Measurements from ENCODE around the gene CXCR2.
"Not testable (repeated sequence)": the region's sequence is repeated elsewhere in the genome, so short reads cannot be mapped to it uniquely, and the experiment has no call there.

CXCR2 gene

GRCh38 chr2:218130377-218130776, 4.5 kb downstream of the CXCR2 start:
- no peak for DNase-seq (ENCODE audit: low read depth)

DNA sequence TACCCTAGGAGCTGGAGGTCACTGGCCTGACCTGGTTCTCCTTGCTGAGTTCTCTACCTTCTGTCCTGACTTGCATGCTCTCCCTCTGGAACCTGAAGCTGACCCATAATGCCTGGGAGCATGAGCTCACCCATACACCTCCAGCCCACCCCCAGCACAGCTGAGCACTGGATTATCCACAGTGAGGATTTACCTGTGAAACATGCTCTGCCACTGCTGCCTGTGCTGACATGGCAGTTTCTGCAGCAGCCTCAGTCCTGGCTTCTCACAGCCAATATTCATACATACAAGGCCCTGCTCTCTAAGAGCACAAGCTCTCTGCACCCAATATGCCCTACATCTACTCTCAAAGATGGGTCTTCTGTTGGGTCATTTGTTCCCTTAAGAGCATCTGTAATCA, 5.0 kb downstream of the CXCR2 start:
- DNase-seq (ENCODE audit: low read depth): no peak

DNA sequence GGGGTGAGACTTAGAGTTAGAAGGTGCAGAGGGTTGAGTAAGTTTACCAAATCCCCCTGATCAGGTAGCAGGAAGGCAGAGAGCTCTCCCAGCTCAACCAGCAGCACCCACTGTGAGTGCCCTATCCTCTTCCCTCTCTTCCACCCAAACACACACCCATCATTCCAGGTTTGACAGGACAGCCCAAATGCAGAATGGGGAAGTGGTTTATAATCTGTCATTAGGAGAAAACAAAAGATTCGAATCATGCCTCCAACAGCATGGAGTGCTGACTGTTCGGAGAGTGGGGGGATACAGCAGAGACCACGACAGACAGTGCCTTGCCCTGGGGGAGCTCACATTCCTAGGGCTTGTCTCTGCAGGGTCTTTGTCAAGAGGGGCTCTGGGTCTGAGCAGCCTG, 11.7 kb downstream of the CXCR2 start:
- no peak for DNase-seq (ENCODE audit: low read depth)

GRCh38 chr2:218138047-218138446, 12.2 kb downstream of the CXCR2 start:
- DNase-seq (ENCODE audit: low read depth): no peak

DNA sequence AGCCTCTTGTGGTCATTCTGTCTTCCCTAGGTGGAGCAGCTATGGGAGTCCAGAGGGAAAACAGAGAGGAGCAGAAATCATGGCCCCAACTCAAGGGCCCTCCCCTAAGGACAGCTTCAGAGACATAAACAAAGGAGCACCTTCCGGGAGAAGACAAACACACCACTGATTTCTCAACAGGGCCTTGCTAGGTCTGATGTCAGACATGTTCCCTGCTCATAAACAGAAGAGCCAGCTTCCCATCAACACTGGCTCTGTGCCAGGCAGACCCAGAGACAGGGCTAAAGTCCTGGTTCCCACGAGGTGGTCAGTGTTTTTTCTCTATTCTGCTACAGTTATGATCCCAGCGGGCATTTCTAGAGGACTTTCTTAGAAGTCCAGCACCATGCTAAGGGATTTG, 19.3 kb downstream of the CXCR2 start:
- DNase-seq (ENCODE audit: low read depth): no peak

GRCh38 chr2:218146056-218146455, 20.2 kb downstream of the CXCR2 start:
- DNase-seq (ENCODE audit: low read depth): no peak

GRCh38 chr2:218149098-218149497, 23.3 kb downstream of the CXCR2 start:
- no peak for DNase-seq (ENCODE audit: low read depth)

DNA sequence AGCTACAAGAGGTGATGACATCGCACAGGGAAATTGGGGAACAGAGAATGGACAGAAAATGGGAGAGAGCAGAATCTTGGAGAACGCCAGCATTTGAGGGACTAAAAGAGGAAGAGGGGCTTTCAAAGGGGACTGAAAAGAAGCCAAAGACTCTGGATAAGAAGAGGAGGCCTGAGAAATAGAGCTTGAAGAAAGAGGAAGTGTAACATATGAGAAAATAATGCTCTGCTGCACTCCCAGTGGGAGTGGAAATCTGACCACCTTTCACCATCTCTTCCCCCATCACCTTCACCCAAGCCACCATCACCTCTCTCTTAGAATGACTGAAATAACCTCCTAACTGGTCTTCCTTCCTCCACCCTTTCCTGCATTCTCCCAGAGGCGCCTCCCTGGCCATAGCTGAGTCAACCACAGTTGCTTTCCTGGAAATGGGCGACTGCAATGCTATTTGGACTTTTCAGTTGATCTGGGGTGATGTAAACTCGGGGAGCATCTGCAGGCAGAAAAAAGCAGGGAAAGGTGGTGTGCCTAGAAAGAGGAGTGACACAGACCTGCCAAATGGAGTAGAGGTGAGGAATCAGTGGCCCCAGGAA, 24.1 kb downstream of the CXCR2 start:
- DNase-seq (ENCODE audit: low read depth): no peak

DNA sequence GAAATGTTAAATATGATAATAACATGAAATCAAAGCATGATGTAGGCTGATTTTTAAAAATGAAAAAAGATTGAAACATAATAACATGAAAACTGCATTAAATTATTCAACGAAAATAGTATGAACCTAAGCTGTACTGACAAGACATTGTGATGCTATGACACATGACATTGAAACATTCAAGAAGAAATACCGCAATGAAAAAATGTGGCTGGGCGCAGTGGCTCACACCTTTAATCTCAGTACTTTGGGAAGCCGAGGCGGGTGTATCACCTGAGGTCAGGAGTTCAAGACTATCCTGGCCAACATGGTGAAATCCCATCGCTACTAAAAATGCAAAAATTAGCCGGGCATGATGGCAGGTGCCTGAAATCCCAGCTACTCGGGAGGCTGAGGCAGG, 26.3 kb downstream of the CXCR2 start:
- DNase-seq (ENCODE audit: low read depth): no peak

DNA sequence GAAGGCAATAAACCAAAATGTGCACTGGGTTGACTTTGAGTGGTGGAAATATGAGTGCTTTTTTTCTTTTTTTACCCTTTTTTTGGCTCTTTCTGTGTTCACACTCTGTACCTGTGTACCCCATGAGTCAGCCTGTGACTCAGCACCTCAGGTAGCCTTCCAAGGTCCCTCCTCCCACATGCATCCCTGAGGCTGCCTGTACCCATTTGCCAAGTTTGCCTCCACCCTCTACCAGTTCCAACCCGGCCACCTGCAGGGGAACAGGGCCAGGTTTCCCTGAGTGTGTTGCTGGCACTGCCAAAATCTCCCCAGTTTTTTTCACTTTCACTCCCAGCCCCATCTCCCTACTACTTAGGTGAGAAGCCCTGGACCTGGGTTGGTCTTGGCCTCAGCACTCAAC, 26.9 kb downstream of the CXCR2 start:
- DNase-seq (ENCODE audit: low read depth): no peak

DNA sequence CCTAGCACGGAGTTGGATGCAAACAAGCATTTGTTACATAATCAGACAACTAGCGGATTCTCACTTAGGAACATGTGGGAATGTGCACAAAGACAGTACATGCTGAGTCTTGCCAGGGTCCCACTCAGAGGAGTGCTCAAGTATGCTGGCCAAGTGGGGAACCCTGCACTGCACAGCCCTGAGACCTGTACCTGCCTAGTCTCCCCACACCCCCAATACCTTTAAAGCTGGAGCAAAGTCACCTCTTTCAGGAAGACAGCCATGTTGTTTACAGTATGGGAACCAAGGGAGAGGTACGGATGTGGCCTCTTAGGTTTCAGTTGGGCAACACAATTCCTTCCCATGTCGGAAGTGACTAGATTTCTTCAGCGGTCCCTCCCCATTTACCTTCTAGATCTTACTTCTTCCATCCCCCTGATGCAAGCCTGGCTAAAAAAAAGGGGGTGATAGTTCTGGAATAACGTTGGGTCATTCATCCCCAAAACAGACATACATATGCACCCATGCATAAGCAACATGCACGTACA, 30.2 kb downstream of the CXCR2 start:
- DNase-seq (ENCODE audit: low read depth): no peak

- DNase-seq (ENCODE audit: low read depth): no peak
Observed at GRCh38 chr2:218161644-218162043, 35.8 kb downstream of the CXCR2 start.

- DNase-seq (ENCODE audit: low read depth): no peak
Observed at GRCh38 chr2:218162814-218163213, 37.0 kb downstream of the CXCR2 start.

DNA sequence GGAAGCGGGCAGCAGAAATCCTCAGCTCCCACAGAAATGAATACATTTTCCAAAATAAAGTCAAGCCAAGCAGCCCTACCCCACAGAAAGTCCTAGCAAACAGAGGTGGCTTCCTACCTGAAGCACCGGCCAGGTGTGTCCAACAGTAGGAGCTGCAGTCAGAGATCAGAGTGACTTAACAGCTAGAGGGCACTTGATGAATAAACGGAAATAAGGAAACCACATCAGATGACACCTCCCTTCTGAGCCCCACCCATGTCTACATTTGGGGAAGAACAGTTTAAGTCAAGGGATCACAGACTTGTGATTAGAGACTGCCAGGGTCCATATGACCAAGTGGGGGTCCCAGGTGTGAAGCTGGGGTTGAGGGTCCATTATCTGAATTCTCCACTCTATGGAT, 41.0 kb downstream of the CXCR2 start, which contains the start of gene CXCR1:
Gene CXCR1, minus strand, starts transcription at position 172 of the 400 bp plus-strand sequence. CDS start 1,751 bp downstream, outside the sequence.
- no peak for DNase-seq (ENCODE audit: low read depth)

DNA sequence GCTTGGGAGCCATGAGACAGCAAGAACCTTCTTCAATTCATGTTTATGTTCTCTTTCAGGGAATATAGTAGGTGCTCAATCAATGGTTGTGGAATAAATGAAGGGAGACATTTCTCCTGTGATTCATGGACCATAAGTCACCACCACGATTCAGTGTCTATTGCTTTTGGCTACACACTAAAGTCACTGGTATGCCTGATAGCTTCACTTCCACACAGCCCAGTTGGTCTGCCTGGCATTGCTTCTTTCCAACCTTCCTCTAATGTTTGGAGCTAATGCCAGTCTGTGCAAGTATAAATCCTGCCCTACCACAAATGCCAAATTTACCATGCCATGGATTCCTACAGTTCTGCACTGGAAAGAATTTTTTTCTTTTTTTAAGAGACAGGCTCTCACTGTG, 42.2 kb downstream of the CXCR2 start:
- no peak for DNase-seq (ENCODE audit: low read depth)

DNA sequence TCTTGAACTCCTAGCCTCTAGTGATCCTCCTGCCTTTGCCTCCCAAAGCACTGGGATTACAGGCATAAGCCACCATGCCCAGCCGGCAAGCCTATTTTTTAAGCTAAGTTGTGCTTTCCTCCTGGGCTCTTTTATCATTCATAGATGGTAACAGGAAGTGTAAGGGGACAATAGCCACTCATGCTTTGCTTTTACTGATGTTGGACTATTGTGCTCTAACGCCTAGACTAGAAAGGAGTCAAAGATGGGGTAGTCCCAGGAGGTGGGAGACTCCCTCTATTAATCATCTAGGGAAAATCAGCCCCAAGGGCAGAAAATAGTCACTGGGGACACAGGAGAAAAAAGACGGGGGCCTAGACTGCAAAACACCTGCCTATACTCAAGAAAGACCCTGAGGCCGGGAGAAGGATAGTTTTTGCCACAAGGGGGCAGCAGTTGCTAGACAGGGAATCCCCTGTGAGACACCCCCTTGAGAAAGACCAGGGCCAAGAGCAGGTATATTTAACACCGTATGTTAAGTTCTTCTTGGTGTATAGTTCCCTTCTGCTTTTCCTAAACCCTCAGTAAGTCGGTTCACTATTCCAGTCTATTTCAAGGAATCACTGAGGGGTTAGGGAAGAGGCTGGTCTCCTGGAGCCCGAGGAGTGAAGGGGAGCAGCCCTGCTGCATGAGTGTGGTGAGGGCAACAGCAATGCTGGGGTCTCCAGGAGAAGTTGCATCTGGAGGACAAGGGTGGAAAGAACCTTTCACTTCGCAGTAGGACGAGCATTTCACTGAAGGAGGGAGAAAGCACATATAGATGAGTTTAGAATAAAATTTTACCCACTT, 43.0 kb downstream of the CXCR2 start:
- peak; percentile 18 for DNase-seq (ENCODE audit: low read depth)

DNA sequence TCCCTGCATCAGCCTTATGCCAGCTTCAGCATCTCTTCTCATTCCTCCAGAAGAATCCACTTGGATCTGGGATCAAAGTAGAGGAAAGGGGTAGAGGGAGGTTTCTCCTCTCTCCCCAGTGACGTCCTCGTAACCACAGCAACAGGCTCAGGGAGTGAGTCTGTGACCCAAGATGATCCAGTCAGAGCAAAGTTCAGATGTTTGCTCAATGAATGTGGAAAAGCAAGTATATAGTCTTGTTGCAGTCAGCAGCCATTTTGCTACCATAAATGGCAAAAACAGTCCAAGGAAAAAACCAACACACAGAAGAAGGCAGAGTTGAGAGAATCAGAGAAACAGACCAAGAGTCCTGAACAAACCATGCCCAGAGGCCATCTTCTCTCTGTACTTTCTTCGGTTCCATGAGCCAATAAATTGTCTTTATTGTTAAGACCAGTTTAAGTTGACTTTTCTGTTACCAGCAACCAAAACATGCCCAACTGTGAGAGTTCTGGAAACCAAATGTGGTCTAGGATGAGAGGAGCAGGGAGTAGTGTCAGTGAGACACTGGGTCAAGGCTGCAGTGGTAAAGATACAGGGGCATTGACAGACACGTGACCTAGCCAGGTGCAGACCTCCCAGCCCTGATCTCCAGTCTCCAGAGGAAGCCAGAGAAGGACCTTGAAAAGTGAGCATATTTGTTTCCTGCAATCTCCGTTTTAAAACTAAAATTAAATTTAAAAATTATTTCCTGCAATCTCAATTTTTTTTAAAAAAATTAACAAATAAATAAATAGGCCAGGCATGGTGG, 44.1 kb downstream of the CXCR2 start:
- no peak for DNase-seq (ENCODE audit: low read depth)

DNA sequence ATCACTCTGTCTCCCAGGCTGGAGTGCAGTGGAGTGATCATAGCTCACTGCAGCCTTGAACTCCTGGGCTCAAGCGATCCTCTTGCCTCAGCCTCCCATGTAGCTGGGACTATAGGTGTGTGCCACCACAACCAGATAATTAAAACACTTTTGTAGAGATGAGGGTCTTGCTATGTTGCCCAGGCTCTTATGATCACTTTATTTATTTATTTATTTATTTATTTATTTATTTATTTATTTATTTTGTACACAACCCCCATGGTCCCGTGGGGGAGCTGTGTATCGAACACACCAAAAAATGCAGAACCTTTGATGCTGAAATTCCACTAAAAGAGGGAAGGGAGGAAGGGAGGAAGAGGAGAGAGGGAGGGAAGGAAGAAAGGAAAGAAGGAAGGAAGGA, 45.9 kb downstream of the CXCR2 start:
- not testable (repeated sequence) for DNase-seq (ENCODE audit: low read depth)

- no peak for DNase-seq (ENCODE audit: low read depth)
Observed at GRCh38 chr2:218172845-218173244, 47.0 kb downstream of the CXCR2 start.

DNA sequence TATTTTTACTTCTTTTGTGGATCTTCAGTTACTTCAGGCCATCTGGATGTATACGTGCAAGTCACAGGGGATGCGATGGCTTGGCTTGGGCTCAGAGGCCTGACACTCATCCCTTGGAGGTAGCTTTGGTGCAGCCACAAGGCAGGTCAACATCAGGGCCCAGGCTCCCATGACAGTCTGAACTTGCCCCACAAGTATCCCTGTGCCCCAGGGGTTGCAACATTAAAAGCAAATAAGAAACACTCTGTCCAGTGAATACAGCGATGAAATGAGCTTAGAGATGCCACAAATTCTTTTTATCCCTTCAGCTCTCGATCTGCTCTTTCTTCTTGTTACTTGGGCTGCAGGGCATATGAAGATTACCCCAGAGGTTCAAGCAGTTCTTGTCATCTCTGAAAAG, 54.0 kb downstream of the CXCR2 start:
- no peak for DNase-seq (ENCODE audit: low read depth)

DNA sequence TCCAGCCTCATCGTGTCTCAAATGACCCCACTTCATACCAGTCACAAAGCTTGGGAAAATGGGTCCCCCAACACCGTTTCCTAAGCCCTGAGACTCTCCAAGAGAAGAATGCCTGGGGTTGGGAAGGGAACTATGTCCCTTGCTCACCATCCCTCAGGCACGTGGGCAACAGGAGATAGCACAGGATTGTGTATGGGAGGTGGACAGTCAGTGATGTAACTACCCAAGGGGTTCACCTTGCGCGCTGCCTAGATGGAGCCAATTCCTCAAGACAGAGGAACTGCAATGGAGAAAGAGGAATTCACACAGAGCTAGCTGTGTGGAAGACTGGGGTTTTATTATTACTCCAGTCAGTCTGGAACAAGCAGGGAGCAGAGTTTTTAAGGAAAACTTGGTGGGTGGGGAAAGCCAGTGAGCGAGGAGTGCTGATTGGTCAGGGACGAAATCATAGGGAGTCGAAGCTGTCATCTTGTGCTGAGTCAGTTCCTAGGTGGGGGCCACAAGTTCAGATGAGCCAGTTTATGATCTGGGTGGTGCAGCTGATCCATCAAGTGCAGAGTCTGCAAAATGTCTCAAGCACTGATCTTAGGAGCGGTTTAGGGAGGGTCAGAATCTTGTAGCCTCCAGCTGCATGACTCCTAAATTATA, 54.8 kb downstream of the CXCR2 start:
- DNase-seq (ENCODE audit: low read depth): no peak

GRCh38 chr2:218184331-218184730, 58.5 kb downstream of the CXCR2 start:
- DNase-seq (ENCODE audit: low read depth): no peak

Data from CMK (cell line).